ENCODE measurements around the gene RNF17. TPM values are rescaled to one million over a fixed set of nuclear protein-coding genes. Genes with fewer than 3 reads are reported as not detected.

Gene RNF17
- total and polyA plus RNA-seq, 12 donors = 0.28 TPM; not detected in 11

- no peaks in the 10 kb centered on the region for H3K4me1 ChIP-seq (replicated peaks in 1 of 2)
- H3K36me3 ChIP-seq (replicated peaks in 1 of 2) = no peaks in the 10 kb centered on the region
- DNase-seq = no peak
- 75 to 89% (median 82%) methylated on average over 1 of the region's 1 CpG for WGBS, 4 donors
- no peak for TF ChIP-seq CTCF (IDR thresholded peaks at IDR 0.05)
- no peak for TF ChIP-seq POLR2A (IDR thresholded peaks at IDR 0.05)
- H3K4me3 ChIP-seq = no peak overlapping the region
- intact Hi-C loops (cut with DNase I) = no loop called here
- H3K9me3 ChIP-seq (replicated peaks in 1 of 3) = no peaks in the 10 kb centered on the region
- peaks cover 11% of the 10 kb centered on the region for H3K27me3 ChIP-seq
- no peak overlapping the region for H3K27ac ChIP-seq
Measured at GRCh38 chr13:24929196-24929595, 165.2 kb downstream of the RNF17 start.

Other genes with a start within 250 kb of the RNF17 start
- gene ATP12A, start 83.8 kb upstream of the RNF17 start, total RNA-seq = under 1 TPM in 2 of 9 donors, not detected in 7; 0.04 to 0.06 TPM
- gene ATP12A, start 83.8 kb upstream of the RNF17 start, polyA plus RNA-seq = not detected